HG03442 (cell line): ENCODE data around the gene ANKRD27.

Source experiments
- ATAC-seq: cut with Tn5 transposase; IDR thresholded peaks from one replicate; pipeline ENCODE4 v1.9.1; 2021; ENCODE audit warnings: mild to moderate bottlenecking, moderate library complexity; ENCODE audit not compliant: unreplicated experiment

Gene ANKRD27

DNA sequence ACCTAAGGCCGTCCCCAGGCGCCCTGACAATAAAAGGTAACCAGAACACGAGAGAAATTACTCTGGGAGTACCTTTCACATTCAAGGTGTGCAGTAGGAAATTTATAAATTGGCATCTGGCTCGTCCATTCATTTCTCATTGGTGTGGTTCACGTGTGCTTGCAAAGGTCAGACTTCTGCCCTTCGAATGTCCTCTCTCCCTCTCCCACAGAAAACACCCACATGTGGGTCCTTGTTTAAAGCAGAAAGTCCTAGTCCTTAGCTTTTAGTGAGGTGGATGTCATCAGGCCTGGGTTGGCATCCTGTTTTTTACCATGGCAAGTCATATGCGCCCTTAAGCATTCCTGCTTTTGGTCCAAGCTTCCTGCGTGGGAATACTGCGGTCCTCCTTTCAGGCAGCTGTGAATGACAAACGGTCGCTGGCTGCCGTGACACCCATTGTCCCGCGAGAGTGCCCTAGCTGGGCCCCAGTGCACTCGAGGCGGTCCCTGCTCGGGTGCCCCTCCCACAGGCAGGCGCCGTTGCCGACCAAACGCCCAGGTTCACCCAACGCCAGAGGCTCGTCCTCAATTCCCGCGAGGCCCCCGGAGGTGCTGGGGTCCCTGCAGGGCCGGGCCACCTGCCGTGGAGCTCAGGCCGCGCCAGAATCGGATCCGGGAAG, 16.4 kb upstream of the ANKRD27 start, which contains the start of gene NUDT19:
Gene NUDT19, plus strand, starts transcription at position 531 of the 661 bp plus-strand sequence. CDS start 140 bp downstream, outside the sequence.
- peak; percentile 84 for ATAC-seq

DNA sequence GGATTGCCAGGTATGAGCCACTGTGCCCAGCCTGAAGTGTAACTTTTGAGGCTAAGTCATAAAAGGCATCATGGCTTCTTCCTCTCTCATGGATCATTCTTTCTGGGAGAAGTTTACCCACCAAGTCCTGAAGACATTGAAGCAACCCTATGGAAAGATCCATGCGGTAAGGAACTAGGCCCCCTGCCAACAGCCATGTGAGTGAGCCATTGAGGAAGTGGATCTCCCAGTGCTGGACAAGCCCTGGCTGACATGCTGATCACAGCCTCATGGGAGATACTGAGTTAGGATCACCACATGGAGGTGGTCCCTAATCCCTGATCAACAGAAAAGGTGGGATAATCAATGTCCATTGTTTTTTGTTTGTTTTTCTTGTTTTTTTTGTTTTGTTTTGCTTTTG, 13.3 kb upstream of the ANKRD27 start:
- ATAC-seq = no peak

DNA sequence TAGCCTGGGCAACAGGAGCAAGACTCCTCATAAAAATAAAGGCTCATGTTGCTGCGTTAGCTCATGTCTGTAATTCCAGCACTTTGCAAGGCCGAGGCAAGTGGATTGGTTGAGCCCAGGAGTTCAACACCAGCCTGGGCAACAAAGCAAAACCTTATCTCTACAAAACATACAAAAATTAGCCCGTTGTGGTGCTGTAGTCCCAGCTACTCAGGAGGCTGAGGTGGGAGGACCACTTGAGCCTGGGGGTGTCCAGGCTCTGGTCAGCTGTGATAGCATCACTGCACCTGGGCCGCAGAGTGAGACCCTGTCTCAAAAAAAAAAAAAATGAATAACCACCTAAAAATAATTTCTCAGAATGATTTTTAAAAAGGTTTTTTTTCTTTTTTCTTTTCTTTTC, 12.7 kb upstream of the ANKRD27 start:
- ATAC-seq = no peak

DNA sequence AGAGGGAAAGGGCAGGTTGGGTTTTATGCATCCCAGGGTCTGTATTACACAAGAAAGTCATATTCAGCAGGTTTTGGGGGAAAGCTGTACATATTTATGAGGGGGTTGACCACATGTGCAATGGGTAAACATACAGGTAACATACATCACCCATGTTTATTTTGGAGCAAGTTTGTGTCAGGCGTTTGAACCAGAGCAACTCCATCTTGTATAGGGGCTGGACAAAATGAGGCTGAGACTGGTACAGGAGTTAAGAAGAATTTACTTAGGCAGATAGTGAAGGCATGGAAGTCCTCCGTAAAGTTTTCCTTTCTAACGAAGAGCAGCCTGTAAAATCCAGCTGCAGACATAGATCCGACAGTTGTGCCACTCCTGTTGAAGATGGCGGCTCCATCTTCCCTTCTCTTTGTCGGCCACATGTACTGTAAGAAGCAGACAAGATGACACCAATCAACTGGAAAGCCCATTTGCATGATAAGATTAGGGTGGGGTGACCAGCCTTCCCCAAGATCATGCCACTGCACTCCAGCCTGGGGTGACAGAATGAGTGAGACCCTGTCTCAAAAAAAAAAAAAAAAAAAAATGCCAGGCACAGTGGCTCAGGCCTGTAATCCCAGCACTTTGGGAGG, 12.0 kb upstream of the ANKRD27 start:
- no peak for ATAC-seq

DNA sequence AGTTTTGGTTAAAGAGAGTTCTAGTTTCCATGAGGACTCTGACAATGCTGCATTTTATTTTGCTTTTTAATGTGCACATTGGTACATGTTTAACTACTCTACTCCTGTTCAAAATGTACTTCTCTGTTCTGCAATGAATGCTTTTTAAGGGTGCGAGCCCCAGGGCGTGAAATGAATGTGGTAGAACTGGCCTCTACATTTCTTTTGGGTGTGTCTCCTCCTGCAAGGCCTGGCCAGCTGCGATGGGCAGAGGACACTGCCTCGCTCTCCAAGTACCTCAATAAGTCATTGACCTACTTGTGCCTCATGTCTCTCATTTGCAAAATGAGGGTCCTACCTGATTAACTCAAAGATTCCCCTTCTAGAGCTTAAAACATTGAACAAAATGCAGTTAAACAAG, 7.3 kb upstream of the ANKRD27 start:
- ATAC-seq = no peak

DNA sequence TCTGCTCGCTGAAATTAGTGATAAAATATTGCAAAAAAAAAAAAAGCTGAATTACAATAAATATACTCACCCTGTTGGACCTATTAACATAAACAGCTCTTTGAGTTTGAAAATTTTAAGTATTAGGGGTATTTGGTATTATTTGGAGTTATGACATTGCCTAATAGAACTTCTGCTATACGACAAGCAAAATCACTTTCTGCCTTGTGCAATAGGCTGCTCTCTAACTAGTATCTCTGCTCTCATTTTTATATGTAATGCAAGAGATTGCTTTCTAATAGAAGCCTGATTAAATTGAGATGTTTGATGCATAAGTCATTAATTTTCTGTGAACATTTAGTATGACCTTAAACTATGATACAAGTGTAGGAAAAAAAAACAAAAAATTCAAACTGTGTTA, 6.0 kb upstream of the ANKRD27 start:
- ATAC-seq = no peak

DNA sequence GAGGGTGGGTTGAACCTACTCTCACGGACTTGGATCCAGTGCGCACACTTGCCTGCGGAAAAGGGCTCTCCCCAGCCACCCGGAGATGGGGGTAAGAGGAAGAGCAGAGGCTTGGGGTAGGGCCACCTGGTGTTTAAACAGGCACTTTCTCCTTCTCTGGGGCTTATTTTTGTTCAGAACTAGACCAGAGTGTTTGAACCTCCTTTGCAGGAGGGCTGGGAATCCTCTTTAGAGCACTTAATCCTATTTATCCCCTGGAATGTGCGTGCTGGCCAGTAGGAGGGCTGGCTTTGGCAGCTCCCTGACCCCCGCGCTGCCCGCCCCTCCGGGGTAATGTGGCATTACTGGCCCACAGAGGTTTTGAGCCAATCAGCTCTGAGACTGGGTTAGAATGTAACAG, 2.7 kb upstream of the ANKRD27 start:
- ATAC-seq = no peak

DNA sequence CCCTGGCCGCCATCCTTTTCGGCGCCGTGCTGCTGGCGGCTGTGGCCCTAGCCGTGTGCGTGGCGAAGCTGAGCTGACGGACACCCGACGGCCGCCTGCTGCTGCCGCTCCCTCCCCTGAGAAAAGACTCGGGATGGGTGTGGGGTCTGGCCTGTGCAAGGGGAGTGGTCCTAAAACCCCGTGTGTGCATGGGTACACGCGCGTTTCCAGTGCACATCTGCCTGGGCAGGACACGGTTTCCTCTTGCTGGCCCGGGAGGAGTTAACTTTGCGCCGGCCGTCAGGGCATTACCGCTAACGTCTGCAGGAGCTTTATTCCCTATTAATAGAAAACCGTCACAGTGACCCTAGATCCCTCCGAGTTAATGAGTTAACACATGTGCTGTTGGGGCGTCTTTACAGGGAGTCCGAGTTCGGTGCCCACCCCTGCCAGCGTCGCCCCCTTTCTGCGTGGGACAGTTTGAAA, 1.9 kb upstream of the ANKRD27 start:
- ATAC-seq = no peak

DNA sequence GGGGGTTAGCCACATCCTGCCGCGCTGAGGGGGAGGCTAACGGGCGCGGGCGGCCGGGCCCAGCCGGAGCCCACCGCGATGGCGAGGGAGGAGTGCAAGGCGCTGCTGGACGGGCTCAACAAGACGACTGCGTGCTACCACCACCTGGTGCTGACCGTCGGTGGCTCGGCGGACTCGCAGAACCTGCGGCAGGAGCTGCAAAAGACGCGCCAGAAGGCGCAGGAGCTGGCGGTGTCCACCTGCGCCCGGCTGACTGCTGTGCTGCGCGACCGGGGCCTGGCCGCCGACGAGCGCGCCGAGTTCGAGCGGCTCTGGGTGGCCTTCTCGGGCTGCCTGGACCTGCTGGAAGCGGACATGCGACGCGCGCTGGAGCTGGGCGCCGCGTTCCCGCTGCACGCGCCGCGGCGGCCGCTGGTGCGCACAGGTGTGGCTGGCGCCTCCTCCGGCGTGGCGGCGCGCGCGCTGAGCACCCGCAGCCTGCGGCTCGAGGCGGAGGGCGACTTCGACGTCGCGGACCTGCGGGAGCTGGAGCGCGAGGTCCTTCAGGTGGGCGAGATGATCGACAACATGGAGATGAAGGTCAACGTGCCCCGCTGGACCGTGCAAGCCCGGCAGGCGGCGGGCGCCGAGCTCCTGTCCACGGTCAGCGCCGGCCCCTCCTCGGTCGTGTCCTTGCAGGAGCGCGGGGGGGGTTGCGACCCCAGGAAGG, 1.4 kb upstream of the ANKRD27 start:
- ATAC-seq = no peak

DNA sequence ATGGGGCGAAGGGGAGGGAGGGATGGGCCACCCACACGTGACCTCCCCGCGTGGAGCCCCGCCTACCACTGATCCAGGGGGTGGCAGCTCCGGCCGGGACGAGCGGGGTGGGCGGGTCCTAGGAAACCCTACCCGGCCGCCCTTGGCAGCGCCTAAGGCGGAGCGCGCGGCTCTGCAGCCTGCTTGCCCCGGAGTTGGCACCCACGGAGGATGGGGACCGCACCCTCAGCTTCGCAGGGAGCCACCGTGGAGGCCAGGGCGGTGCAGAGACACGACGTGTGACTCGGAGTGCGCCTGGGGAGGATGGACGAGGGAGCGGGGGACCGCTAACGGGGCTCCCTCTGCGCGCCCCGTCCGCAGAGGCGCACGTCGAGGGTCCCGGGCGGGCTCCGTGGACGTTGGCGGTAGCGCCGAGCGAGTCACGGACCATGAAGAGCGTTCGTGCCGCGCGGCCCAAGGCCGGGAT, 773 bp upstream of the ANKRD27 start, which contains the start of gene RGS9BP:
Gene RGS9BP, plus strand, starts transcription at position 129 of the 466 bp plus-strand sequence. CDS start 416 bp downstream, outside the sequence.
- ATAC-seq = peak; percentile 29

DNA sequence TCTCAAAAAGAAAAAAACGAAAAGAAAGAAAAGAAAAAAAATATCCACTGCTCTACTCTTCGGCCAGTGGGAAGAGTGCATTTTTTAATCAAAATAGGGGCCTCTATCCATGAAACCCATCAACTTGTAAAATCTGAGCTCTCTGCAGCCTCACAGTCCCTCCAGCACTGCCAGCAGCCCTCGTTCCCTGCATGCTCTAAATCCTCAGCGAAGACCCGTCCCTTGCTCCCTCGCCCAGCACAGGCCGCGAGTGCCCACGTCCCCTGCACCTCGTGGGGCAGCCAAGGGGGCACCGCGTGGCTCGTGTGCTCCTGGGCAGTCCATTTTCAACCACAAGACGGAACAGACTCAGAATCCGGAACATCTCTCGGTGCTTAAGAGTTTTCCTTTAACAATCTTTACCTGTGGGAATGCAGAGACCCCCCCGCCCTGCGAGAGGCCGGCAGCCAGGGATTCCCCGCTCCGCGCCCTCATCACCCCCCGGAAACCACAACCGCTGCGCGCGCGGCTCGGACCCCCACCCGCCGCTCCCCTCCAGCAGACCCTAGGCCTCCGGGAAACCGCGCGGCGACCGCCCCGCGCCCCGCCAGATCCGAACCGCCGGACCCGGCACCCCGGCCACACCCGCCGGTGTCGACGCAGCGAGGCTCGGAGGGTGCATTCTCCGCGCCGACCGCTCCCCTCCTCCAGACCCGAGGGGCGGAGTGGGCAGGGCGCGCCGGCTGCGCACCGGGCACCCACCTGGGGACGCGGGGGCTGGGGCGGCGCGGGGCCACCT, 638 bp downstream of the ANKRD27 start:
- peak; percentile 10 for ATAC-seq

DNA sequence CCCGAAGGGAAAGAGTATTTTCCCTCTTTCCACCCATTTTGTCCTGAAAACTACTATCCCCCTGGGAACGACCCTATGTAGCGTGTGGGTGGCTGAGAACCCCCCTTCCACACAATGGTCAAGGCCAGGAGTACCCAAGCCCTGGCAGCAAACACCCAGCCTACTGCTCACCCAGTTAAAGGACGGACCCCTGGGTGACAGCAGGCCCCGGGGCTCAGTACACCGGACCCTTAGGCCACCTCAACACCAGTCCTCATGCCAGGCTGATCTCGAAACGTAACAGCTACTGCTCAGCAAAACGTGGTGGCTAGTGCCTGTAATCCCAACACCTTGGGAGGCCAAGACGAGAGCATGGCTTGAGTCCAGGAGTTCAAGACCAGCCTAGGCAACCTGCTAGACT, 1.4 kb downstream of the ANKRD27 start:
- ATAC-seq = no peak

DNA sequence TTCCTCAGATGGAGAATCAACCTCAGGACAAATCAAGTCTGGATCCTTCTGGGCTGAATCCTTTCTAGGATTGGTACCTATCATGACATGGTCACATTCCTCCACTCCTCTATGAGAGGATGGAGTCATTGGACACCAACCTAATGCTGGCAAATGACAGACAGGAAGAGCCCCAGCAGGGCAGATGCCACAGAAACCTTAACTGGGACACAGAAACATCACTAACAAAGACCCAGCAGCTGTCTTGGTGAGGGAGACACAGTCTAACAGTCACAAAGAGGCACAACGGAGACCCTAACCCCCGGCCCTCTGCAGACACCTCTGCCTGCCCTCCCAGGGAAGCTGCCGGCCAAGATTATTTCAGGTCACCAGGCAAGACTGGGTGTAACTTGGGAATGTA, 2.1 kb downstream of the ANKRD27 start:
- no peak for ATAC-seq

DNA sequence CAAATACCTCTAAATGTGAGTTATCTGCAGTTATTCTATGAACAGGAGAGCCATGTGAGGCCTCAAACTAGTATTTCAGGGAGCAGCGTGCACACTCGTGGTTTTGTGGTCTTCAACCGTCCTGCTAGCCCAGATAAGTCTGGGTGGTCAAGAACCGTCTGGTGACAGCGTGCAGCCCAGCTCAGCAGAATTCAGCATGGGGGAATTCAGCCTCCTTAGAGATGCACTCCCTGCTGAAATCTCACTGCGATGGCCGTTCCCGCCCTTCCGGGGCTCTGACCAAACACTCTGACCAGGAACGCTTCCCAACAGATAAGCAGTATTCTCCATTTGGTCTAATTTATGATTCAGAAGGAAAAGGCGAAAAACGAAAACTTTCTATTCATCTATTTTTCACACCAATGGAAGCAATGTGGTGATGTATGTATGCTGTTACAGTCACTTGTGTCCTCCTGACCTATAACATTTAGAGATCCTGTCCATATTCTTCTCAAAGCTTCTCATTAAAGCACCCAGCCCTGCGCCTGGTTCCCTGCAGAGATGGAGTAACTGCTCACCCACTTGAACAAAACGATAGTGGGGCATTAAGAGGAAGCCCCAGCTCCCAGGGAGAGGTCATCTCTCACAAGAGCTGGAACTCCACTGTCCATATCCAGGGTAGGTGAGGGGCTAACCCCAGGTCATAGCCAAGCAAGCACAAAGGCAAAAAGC, 2.9 kb downstream of the ANKRD27 start:
- no peak for ATAC-seq

DNA sequence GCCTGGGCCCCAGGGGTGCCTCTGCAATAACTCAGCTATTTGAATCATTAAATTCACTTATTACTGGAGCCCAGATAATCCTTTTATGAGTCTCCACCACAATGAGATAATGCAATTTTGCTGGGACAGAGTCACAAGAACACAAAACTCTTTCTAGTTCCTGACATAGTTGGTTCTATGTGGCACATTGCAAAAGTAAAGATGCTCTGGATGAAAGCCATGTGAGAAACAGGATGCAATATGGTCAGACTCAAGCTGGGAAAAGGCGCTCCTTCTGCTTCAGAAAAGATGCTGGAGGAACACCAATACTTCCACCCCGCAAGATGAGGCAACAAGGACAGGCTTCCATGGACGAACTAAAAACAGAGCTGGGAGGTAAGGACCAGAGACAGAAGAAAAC, 5.7 kb downstream of the ANKRD27 start:
- no peak for ATAC-seq

DNA sequence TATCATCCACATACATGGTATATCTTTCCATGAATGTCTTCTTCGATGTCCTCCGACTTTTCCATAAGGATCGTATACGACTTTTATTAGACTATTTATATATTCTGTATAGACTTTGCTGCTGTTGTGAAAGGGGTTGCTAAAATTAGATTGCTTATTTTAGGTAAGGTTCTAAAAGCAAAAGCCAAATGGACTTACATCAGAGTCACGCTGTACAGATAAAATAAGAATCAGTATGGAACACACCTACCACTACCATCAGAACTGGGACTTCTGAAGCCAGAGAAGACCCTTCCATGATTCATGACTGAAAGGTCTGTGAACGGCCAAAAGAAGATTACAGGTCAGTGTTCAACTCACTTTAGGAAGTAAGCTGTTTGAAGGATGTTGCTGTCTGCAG, 8.9 kb downstream of the ANKRD27 start:
- ATAC-seq = no peak

DNA sequence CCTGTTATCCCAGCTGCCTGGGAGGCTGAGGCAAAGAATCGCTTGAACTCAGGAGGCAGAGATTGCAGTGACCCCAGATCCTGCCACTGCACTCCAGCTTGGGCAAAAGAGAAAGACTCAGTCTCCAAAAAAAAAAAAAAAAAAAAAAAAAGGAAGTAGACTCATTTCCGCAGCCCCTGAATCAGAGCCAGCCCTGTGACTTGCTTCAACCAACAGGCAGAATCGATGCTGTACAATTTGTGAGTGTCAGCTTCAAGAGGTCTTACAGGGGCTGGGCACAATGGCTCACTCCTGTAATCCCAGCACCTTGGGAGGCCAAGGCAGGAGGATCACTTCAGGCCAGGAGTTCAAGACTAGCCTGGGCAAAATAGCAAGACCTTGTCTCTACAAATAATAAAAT, 12.8 kb downstream of the ANKRD27 start:
- ATAC-seq = no peak

DNA sequence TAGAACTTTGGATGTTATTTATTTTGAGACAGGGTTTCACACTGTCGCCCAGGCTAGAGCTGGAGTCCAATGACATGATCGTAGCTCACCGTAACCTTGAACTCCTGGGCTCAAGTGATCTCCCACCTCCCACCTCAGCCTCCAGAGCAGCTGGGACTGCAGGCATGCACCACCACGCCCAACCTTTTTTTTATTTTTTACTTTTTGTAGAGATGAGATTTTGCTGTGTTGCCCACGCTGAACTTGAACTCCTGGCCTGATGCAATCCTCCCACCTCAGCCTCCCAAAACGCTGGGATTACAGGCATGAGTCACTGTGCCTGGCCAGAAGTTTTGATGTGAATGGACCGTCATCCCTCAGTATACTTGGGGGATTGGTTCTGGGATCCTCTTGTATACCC, 13.7 kb downstream of the ANKRD27 start:
- no peak for ATAC-seq

DNA sequence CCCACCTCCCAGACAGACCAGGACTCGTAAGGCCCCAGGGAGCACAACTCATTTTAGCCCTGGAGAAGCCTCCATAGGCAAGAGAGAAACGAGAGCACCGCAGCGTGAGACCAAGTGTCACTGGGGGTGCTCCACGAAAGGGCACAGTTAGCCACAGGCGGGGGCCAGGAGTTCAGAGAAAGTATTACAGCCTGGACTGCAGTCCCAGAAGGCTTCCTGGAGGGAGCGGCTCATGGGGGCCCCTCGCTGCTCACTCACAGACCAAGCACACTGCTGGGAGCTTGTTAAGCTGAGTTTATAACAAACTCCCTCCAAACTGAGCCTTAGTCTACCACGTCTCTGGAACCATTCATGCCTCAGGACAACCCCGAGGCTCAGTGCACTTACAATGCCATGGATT, 16.5 kb downstream of the ANKRD27 start:
- ATAC-seq = no peak

DNA sequence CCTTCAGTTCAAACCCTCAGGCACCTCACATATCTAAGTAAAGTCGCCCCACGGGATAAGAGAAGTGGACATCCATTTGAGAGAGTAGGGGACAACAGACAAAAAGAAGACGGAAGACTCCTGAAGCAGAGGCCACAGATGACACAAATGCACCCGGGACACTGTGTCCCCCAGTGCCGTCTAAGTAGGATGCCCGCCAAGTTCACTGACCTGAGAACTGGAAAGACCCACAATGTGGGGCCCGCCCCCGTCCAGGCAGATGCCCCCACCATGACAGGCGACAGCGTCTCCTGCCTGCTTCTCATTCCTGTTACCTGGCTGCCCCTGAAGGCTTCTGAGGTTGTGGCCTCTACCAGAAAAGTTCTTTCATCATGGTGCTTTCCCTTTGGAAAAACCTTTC, 16.9 kb downstream of the ANKRD27 start:
- no peak for ATAC-seq
